ENCODE results near the gene GCN1.
A peak's percentile ranks its signal among the peaks of the same experiment; 100 is the strongest.

Gene GCN1, protein sequence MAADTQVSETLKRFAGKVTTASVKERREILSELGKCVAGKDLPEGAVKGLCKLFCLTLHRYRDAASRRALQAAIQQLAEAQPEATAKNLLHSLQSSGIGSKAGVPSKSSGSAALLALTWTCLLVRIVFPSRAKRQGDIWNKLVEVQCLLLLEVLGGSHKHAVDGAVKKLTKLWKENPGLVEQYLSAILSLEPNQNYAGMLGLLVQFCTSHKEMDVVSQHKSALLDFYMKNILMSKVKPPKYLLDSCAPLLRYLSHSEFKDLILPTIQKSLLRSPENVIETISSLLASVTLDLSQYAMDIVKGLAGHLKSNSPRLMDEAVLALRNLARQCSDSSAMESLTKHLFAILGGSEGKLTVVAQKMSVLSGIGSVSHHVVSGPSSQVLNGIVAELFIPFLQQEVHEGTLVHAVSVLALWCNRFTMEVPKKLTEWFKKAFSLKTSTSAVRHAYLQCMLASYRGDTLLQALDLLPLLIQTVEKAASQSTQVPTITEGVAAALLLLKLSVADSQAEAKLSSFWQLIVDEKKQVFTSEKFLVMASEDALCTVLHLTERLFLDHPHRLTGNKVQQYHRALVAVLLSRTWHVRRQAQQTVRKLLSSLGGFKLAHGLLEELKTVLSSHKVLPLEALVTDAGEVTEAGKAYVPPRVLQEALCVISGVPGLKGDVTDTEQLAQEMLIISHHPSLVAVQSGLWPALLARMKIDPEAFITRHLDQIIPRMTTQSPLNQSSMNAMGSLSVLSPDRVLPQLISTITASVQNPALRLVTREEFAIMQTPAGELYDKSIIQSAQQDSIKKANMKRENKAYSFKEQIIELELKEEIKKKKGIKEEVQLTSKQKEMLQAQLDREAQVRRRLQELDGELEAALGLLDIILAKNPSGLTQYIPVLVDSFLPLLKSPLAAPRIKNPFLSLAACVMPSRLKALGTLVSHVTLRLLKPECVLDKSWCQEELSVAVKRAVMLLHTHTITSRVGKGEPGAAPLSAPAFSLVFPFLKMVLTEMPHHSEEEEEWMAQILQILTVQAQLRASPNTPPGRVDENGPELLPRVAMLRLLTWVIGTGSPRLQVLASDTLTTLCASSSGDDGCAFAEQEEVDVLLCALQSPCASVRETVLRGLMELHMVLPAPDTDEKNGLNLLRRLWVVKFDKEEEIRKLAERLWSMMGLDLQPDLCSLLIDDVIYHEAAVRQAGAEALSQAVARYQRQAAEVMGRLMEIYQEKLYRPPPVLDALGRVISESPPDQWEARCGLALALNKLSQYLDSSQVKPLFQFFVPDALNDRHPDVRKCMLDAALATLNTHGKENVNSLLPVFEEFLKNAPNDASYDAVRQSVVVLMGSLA (N-terminal part only)

DNA sequence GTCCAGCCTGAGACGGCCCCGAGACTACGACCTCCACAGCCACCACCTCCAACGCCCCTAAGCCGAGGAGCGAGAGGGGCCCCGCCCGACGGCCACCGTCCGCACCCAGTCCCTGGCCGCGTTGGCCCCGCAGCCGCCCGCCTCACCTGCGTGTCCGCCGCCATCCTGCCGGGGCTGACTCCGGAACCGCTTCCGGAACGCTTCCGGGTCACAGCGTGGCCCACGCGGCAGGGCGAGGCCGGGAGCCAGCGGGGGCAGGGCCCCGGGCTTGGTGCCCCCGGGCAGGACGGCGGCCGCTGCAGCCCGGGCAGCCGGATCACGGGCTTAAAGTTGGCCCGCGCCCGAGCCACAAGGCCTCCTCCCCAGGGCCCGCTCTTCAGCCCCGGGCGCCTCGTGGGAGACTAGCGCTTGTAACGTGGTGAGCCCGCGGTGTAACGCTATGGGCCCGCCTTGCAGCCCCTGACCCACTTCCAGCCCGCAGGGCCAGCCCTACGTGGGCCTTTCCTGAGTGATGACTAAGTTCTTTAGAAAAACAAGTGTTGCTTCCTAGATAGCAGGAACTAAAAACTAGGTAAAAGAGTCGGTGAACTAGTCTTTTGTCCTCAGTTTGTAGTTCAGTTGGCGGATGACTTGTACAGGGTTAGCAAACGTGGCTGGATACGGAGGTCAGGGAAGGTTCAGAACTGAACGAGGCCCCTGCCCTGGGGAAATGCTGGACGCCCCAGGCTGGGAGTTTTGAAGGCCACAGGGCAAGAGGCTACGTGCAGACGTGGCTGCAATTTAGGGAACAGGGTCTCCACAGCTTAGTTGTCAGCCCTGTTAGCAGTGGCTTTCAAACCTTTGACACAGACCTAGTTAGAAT is at the start of gene GCN1:
TSS of gene GCN1 (minus strand) at position 182 of the 862 bp plus-strand sequence. CDS start at position 164, 18 bp downstream.
- TF ChIP-seq CTCF (IDR thresholded peaks at IDR 0.05): no peak
- DNase-seq (ENCODE audit: low spot score): peak; percentile 90
- Histone ChIP-seq H3K4me3 (peak within 1 kb of the TSS; percentile 86), H3K27ac (peak within 1 kb of the TSS; percentile 61 to 88)

DNA sequence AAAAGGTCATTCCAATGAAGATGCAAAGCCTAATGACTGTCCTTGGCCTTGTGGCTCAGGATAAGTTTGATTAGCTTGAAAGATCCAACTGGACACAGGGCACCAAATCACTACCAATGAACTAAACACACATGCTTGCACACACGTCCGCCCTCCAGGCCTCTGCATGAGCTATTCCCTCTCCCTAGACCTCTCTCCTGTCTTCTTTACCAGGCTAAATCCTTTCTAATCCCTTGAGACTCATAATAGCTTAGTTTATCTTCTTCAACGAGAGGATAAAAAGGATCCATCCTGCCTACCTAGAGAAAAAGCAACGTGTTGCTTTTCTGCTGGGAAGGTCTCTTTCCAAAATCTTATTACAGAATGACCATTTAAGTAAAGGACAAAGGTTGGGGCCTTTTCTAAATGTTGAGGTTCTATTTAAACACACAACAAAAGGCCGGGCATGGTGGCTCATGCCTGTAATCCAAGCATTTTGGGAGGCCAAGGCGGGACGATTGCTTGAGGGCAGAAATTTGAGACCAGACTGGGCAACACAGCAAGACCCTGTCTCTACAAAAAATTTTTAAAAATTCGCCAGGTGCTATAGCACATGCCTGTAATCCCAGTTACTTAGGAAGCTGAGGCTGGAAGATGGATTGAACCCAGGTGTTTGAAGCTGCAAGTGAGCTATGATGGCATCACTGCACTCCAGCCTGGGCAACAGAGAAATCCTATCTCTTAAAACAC is 48.6 kb upstream of the GCN1 start:
- no peak for DNase-seq (ENCODE audit: low spot score)
- no peak overlapping the region for H3K27ac ChIP-seq
- no peak overlapping the region for H3K4me3 ChIP-seq
- TF ChIP-seq CTCF (IDR thresholded peaks at IDR 0.05): no peak

- no peak for TF ChIP-seq CTCF (IDR thresholded peaks at IDR 0.05)
- no peak overlapping the region for H3K4me3 ChIP-seq
- peak overlapping the region in 1 of 2 donors; percentile 57 for H3K27ac ChIP-seq
- DNase-seq (ENCODE audit: low spot score): peak; percentile 63
These were observed 47.8 kb upstream of the GCN1 start for GRCh38 chr12:120242275-120242799.

- H3K4me3 ChIP-seq: no peak overlapping the region
- peak overlapping the region in 1 of 2 donors; percentile 57 for H3K27ac ChIP-seq
- TF ChIP-seq CTCF (IDR thresholded peaks at IDR 0.05): no peak
- DNase-seq (ENCODE audit: low spot score): peak; percentile 69
These were observed 47.2 kb upstream of the GCN1 start for GRCh38 chr12:120241561-120242274.

DNA sequence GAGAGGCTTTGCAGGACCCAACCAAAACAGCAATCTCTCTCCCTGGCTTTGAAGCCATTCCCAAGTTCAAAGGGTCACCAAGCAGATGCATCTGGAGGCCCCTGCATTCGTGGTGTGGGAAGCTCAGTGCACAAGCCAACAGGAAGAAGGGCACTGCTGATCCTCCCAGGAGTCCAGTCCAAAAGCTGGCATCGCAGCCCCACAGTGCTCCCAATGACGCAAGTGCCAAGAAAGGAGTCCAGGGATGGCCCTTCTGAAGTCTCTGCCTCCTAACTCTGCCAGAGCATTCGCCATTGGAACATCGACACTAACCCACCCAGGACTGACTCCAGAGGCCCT is 45.9 kb upstream of the GCN1 start:
- DNase-seq (ENCODE audit: low spot score): peak; percentile 68
- peak overlapping the region in 1 of 2 donors; percentile 57 for H3K27ac ChIP-seq
- TF ChIP-seq CTCF (IDR thresholded peaks at IDR 0.05): no peak
- no peak overlapping the region for H3K4me3 ChIP-seq
